Fibroblast of mammary gland (primary cell): ENCODE data around the gene SMOC2.

ENCODE experiments used
- DNase-seq: peaks from one replicate; pipeline ENCODE4 v3.0.0-alpha.2; 2010; ENCODE audit warnings: low read depth
- H3K4me3 ChIP-seq: 2 replicates; pipeline ENCODE4 v1.5.1; 2011; ENCODE audit warnings: low read depth, mild to moderate bottlenecking, low read length, moderate library complexity; ENCODE audit not compliant: control insufficient read depth
- CTCF ChIP-seq: conservative IDR thresholded peaks from 2 replicates; pipeline ENCODE4 v1.5.1; 2011; ENCODE audit warnings: low read depth, low read length, inconsistent platforms; ENCODE audit not compliant: control insufficient read depth, insufficient read depth

Gene SMOC2

GRCh38 chr6:168666170-168666569 lies 225.2 kb downstream of the SMOC2 start:
- TF ChIP-seq CTCF: no peak
- no peak for DNase-seq
- H3K4me3 ChIP-seq: no peak overlapping the region

DNA sequence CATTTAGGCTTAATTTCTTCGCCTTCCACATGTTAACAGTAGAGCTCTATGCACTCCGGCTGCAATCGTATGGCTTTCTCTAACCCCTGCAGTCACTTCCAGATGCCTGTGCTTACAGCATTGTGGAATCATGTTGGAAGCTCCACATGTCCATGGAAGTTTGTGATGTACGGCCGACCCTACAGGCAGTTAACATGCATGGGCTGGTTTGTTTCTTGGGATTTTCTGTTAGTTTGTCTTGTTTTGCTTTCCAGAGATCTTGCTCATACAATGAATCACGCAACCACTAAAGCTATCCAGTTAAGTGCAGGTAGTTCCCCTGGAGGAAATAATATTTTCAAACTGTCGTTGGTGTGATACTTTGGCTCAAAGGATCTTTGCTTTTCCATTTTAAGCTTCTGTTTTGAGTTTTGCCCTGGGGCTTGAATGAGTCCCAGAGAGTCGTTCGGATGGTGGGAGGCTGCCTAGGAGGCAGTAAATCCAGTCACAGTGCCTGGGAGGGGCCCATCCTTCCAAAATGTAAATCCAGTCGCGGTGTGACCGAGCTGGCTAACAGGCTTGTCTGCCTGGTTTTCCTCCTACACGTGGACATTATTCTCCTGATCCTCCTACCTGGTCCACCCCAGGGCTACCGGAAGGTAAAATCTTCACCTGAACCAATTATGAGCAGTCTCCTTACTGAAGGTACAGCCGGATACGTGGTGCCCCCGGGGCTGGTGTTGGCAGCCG lies 225.9 kb downstream of the SMOC2 start:
- H3K4me3 ChIP-seq: no peak overlapping the region
- TF ChIP-seq CTCF: no peak
- DNase-seq: no peak

GRCh38 chr6:168667428-168667805 lies 226.4 kb downstream of the SMOC2 start:
- no peak overlapping the region for H3K4me3 ChIP-seq
- TF ChIP-seq CTCF: no peak
- DNase-seq: no peak

DNA sequence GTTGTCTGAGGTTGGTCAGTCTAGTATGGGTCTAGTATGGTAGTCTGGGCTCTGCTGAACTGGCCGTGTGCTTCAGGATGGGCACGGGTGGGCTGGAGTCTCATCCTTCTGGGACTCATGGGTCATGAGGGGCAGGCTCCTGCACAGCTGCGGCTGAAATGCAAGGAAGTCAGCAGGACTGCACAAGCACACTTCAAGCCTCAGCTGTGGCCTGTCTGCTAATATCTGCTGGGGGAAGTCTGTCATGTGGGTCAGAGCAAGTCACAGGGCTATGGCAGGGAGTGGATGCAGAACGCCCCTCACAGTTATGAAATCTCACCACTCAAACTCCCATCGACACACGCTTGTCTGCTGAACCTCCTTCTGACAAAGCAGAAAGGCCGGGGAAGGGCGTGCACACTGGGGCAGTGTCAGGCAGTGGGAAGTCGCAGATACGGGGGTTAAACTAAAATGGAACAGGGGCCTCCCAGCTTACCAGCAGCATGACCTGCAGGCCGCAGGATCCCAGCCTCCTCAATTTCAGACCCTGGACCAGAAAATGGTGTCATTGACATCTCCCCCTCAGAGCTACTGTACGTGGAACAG lies 229.5 kb downstream of the SMOC2 start:
- TF ChIP-seq CTCF: no peak
- no peak for DNase-seq
- no peak overlapping the region for H3K4me3 ChIP-seq

DNA sequence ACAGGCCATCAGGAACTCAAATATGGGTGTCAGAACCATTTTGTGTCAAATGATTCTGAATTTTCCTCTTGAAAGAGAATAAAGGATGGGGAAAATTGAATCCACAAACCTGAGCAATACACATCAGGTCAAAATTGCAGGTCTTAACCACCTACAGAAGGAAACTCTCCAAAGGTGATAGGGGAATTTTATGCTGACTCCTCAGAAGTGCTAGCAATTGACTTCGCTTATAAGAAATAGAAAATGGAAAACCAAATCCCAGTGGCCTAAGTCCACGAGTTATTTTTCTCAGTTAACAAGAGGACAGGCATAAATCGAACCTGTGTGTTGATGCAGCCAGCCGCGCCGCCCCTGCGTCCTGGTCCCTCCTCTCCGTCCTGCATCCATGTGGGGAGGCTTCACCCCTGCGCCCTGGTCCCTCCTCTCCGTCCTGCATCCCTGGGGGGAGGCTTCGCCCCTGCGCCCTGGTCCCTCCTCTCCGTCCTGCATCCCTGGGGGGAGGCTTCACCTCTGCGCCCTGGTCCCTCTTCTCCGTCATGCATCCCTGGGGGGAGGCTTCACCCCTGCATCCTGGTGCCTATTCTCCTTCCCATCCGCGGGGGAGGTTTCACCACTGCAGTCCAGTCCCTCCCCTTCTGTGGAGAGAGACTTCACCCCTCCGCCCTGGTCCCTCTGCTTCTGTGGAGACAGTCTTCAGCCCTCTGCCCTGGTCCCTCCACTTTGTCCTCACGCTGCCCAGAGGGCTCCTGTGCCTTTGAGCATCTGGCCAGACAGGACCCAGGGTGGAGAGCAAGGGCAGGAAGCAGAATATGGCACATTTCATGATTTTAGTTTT lies 230.3 kb downstream of the SMOC2 start:
- H3K4me3 ChIP-seq: no peak overlapping the region
- TF ChIP-seq CTCF: no peak
- no peak for DNase-seq

DNA sequence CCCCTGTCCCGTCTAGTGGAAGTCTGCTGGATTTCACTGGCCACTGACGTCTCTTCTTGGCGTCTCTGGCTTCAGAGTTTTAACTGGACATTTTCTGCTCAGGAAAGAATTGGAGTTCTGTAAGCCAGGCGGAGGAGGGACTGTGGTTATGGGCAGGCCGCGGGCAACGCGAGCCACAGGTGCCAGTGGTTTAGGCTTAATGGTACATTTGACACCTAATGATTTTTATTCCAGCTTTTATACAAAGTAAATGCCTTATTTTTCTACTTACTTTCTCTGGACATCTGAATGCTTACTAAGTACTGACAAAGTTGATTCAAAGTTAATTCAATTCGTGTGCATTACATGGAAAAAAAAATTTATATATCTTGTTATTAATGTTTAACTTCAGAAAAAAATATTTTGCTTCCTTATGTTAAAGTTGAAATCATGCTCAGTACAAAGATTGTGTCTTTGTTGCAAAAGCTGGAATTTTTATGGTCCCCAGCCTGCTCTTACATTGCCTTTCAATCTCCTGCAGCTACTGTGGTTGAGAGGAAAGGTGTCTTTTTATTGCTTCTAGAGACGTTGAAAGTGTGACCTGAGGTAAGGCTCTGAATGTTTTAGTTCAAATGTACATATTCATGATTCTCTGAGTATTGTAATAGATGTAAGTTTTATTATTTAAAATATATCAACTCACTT lies 231.0 kb downstream of the SMOC2 start:
- TF ChIP-seq CTCF: no peak
- no peak overlapping the region for H3K4me3 ChIP-seq
- no peak for DNase-seq
